Type B pancreatic cell (in vitro differentiated cells): Measurements from ENCODE around the gene PCDHGC5. TPM values are rescaled to one million over a fixed set of nuclear protein-coding genes. Genes with fewer than 3 reads are reported as not detected.

Experiments used
- DNase-seq: peaks from one replicate; pipeline ENCODE4 v3.0.0; 2021; ENCODE audit warnings: mixed read lengths; ENCODE audit not compliant: unreplicated experiment; ENCODE audit errors: extremely low spot score
- H3K27ac Mint-ChIP-seq: 2 replicates; pipeline ENCODE4 v1.8.0; 2021; ENCODE audit warnings: mild to moderate bottlenecking, mixed read lengths
- H3K27me3 Mint-ChIP-seq: 2 replicates; pipeline ENCODE4 v1.8.0; 2021; ENCODE audit warnings: mixed read lengths
- H3K36me3 Mint-ChIP-seq: 2 replicates; pipeline ENCODE4 v1.8.0; 2021; ENCODE audit warnings: mixed read lengths
- H3K4me1 Mint-ChIP-seq: one replicate; pipeline ENCODE4 v1.8.0; 2021; ENCODE audit warnings: mixed read lengths; ENCODE audit not compliant: unreplicated experiment
- H3K4me3 Mint-ChIP-seq: 2 replicates; pipeline ENCODE4 v1.8.0; 2021; ENCODE audit warnings: mild to moderate bottlenecking, mixed read lengths
- H3K9me3 Mint-ChIP-seq: 2 replicates; pipeline ENCODE4 v1.8.0; 2021; ENCODE audit warnings: mixed read lengths
- CTCF ChIP-seq: fragments of 200-600 bp; sonication (generic); conservative IDR thresholded peaks from 2 replicates; pipeline ENCODE4 v1.5.0; 2021; ENCODE audit warnings: antibody characterized with exemption, mild to moderate bottlenecking
- total RNA-seq: library from RNA; stranded (reverse); gene quantifications from 2 replicates; pipeline ENCODE4 v1.2.1, GENCODE V29; 2021; ENCODE audit warnings: low replicate concordance

PCDHGC5 gene
- total RNA-seq, 1 donor from 2014 or later = 1.9 TPM

GRCh38 chr5:141479776-141480175 lies 9.1 kb upstream of the PCDHGC5 start:
- Mint-ChIP-seq H3K27ac (no peak overlapping the region), H3K4me3 (no peak overlapping the region), H3K9me3 (no peaks in the 10 kb centered on the region), H3K36me3 (peaks cover 46% of the 10 kb centered on the region), H3K27me3 (peaks cover 18% of the 10 kb centered on the region), H3K4me1 (peaks cover 28% of the 10 kb centered on the region)
- TF ChIP-seq CTCF = no peak
- no peak for DNase-seq

- no peak for TF ChIP-seq CTCF
- peaks cover 51% of the 10 kb centered on the region for H3K36me3 Mint-ChIP-seq
- H3K27me3 Mint-ChIP-seq = peaks cover 14% of the 10 kb centered on the region
- H3K27ac Mint-ChIP-seq = peak overlapping the region; percentile 1
- peaks cover 5% of the 10 kb centered on the region for H3K9me3 Mint-ChIP-seq
- DNase-seq = no peak
- H3K4me3 Mint-ChIP-seq = peak overlapping the region; percentile 82
- peaks cover 20% of the 10 kb centered on the region for H3K4me1 Mint-ChIP-seq
Observed at GRCh38 chr5:141483902-141484301, 5.0 kb upstream of the PCDHGC5 start.

GRCh38 chr5:141484310-141484640 lies 4.6 kb upstream of the PCDHGC5 start:
- DNase-seq = no peak
- peaks cover 14% of the 10 kb centered on the region for H3K27me3 Mint-ChIP-seq
- peaks cover 51% of the 10 kb centered on the region for H3K36me3 Mint-ChIP-seq
- no peak for TF ChIP-seq CTCF
- peak overlapping the region; percentile 82 for H3K4me3 Mint-ChIP-seq
- peaks cover 20% of the 10 kb centered on the region for H3K4me1 Mint-ChIP-seq
- H3K9me3 Mint-ChIP-seq = peaks cover 5% of the 10 kb centered on the region
- peak overlapping the region; percentile 1 for H3K27ac Mint-ChIP-seq

GRCh38 chr5:141484641-141485311 lies 4.1 kb upstream of the PCDHGC5 start, which contains the start of gene PCDHGC4:
Gene PCDHGC4 (plus strand): TSS chr5:141485030. CDS start chr5:141485174, 144 bp downstream.
- H3K27ac Mint-ChIP-seq = peak within 1 kb of the TSS; percentile 13
- H3K9me3 Mint-ChIP-seq = peaks cover 5% of the 10 kb centered on the region
- H3K36me3 Mint-ChIP-seq = peaks cover 53% of the 10 kb centered on the region
- DNase-seq = no peak
- TF ChIP-seq CTCF = no peak
- peaks cover 20% of the 10 kb centered on the region for H3K4me1 Mint-ChIP-seq
- peak within 1 kb of the TSS; percentile 82 for H3K4me3 Mint-ChIP-seq
- H3K27me3 Mint-ChIP-seq = peaks cover 14% of the 10 kb centered on the region

- H3K4me1 Mint-ChIP-seq = peaks cover 20% of the 10 kb centered on the region
- no peak for TF ChIP-seq CTCF
- DNase-seq = no peak
- H3K9me3 Mint-ChIP-seq = peaks cover 5% of the 10 kb centered on the region
- H3K27ac Mint-ChIP-seq = peak overlapping the region; percentile 13
- peaks cover 57% of the 10 kb centered on the region for H3K36me3 Mint-ChIP-seq
- H3K4me3 Mint-ChIP-seq = peak overlapping the region; percentile 82
- H3K27me3 Mint-ChIP-seq = peaks cover 18% of the 10 kb centered on the region
Observed at GRCh38 chr5:141485321-141486055, 3.4 kb upstream of the PCDHGC5 start.
